ENCODE data around the gene NGEF.

The NGEF gene

GRCh38 chr2:232879618-232880494, 133.2 kb downstream of the NGEF start:
- Histone ChIP-seq H3K4me3 (ENCODE audit: insufficient read length, low read depth) (no peak overlapping the region), H3K27me3 (ENCODE audit: insufficient read depth, insufficient read length) (peaks cover 36% of the 10 kb centered on the region), H3K9ac (ENCODE audit: insufficient read length, low read depth) (peak overlapping the region; percentile 7), H3K36me3 (ENCODE audit: insufficient read depth, insufficient read length, low read length) (no peaks in the 10 kb centered on the region), H3K9me3 (ENCODE audit: insufficient read depth, low read length) (no peaks in the 10 kb centered on the region), H3K4me1 (ENCODE audit: insufficient read depth, insufficient read length) (peaks cover 17% of the 10 kb centered on the region)
- DNase-seq (ENCODE audit: low read depth, low spot score) = no peak
- no peak for TF ChIP-seq ZNF274 (IDR thresholded peaks at IDR 0.05; ENCODE audit: low read depth, low read length)
- TF ChIP-seq SUZ12 (IDR thresholded peaks at IDR 0.05; ENCODE audit: extremely low read depth, insufficient read depth, insufficient read length) = no peak
- no peak for TF ChIP-seq YY1 (IDR thresholded peaks at IDR 0.05; ENCODE audit: insufficient read depth, insufficient read length)

GRCh38 chr2:232878855-232879617, 134.0 kb downstream of the NGEF start:
- Histone ChIP-seq H3K36me3 (ENCODE audit: insufficient read depth, insufficient read length, low read length) (no peaks in the 10 kb centered on the region), H3K4me1 (ENCODE audit: insufficient read depth, insufficient read length) (peaks cover 17% of the 10 kb centered on the region), H3K27me3 (ENCODE audit: insufficient read depth, insufficient read length) (peaks cover 42% of the 10 kb centered on the region), H3K4me3 (ENCODE audit: insufficient read length, low read depth) (no peak overlapping the region), H3K9me3 (ENCODE audit: insufficient read depth, low read length) (no peaks in the 10 kb centered on the region), H3K9ac (ENCODE audit: insufficient read length, low read depth) (no peak overlapping the region)
- TF ChIP-seq ZNF274 (IDR thresholded peaks at IDR 0.05; ENCODE audit: low read depth, low read length) = no peak
- TF ChIP-seq YY1 (IDR thresholded peaks at IDR 0.05; ENCODE audit: insufficient read depth, insufficient read length) = no peak
- TF ChIP-seq SUZ12 (IDR thresholded peaks at IDR 0.05; ENCODE audit: extremely low read depth, insufficient read depth, insufficient read length) = no peak
- no peak for DNase-seq (ENCODE audit: low read depth, low spot score)

GRCh38 chr2:232877940-232878511, 135.0 kb downstream of the NGEF start:
- no peak for TF ChIP-seq SUZ12 (IDR thresholded peaks at IDR 0.05; ENCODE audit: extremely low read depth, insufficient read depth, insufficient read length)
- no peak for TF ChIP-seq ZNF274 (IDR thresholded peaks at IDR 0.05; ENCODE audit: low read depth, low read length)
- no peak for TF ChIP-seq YY1 (IDR thresholded peaks at IDR 0.05; ENCODE audit: insufficient read depth, insufficient read length)
- H3K4me3 ChIP-seq (ENCODE audit: insufficient read length, low read depth) = no peak overlapping the region
- peaks cover 42% of the 10 kb centered on the region for H3K27me3 ChIP-seq (ENCODE audit: insufficient read depth, insufficient read length)

GRCh38 chr2:232876978-232877441, 136.0 kb downstream of the NGEF start:
- Histone ChIP-seq H3K27me3 (ENCODE audit: insufficient read depth, insufficient read length) (peaks cover 42% of the 10 kb centered on the region), H3K4me3 (ENCODE audit: insufficient read length, low read depth) (peak overlapping the region; percentile 82), H3K4me1 (ENCODE audit: insufficient read depth, insufficient read length) (peaks cover 24% of the 10 kb centered on the region), H3K9ac (ENCODE audit: insufficient read length, low read depth) (peak overlapping the region; percentile 79), H3K36me3 (ENCODE audit: insufficient read depth, insufficient read length, low read length) (no peaks in the 10 kb centered on the region), H3K9me3 (ENCODE audit: insufficient read depth, low read length) (no peaks in the 10 kb centered on the region)
- DNase-seq (ENCODE audit: low read depth, low spot score) = no peak
- TF ChIP-seq ZNF274 (IDR thresholded peaks at IDR 0.05; ENCODE audit: low read depth, low read length) (no peak), YY1 (IDR thresholded peaks at IDR 0.05; ENCODE audit: insufficient read depth, insufficient read length) (no peak), SUZ12 (IDR thresholded peaks at IDR 0.05; ENCODE audit: extremely low read depth, insufficient read depth, insufficient read length) (no peak)

More at GRCh38 chr2:232877940-232878511, 135.0 kb downstream of the NGEF start:
- no peak for DNase-seq (ENCODE audit: low read depth, low spot score)
- H3K9ac ChIP-seq (ENCODE audit: insufficient read length, low read depth) = no peak overlapping the region
- H3K4me1 ChIP-seq (ENCODE audit: insufficient read depth, insufficient read length) = peaks cover 19% of the 10 kb centered on the region
- no peaks in the 10 kb centered on the region for H3K36me3 ChIP-seq (ENCODE audit: insufficient read depth, insufficient read length, low read length)
- no peaks in the 10 kb centered on the region for H3K9me3 ChIP-seq (ENCODE audit: insufficient read depth, low read length)

GRCh38 chr2:232876161-232876977, 136.7 kb downstream of the NGEF start:
- peaks cover 29% of the 10 kb centered on the region for H3K4me1 ChIP-seq (ENCODE audit: insufficient read depth, insufficient read length)
- no peaks in the 10 kb centered on the region for H3K9me3 ChIP-seq (ENCODE audit: insufficient read depth, low read length)
- peak overlapping the region; percentile 79 for H3K9ac ChIP-seq (ENCODE audit: insufficient read length, low read depth)
- H3K4me3 ChIP-seq (ENCODE audit: insufficient read length, low read depth) = peak overlapping the region; percentile 82
- TF ChIP-seq ZNF274 (IDR thresholded peaks at IDR 0.05; ENCODE audit: low read depth, low read length) (no peak), SUZ12 (IDR thresholded peaks at IDR 0.05; ENCODE audit: extremely low read depth, insufficient read depth, insufficient read length) (peak; percentile 42)
- no peaks in the 10 kb centered on the region for H3K36me3 ChIP-seq (ENCODE audit: insufficient read depth, insufficient read length, low read length)
- H3K27me3 ChIP-seq (ENCODE audit: insufficient read depth, insufficient read length) = peaks cover 42% of the 10 kb centered on the region
- no peak for DNase-seq (ENCODE audit: low read depth, low spot score)

GRCh38 chr2:232875256-232876121, 137.6 kb downstream of the NGEF start:
- H3K4me1 ChIP-seq (ENCODE audit: insufficient read depth, insufficient read length) = peaks cover 25% of the 10 kb centered on the region
- H3K9me3 ChIP-seq (ENCODE audit: insufficient read depth, low read length) = no peaks in the 10 kb centered on the region
- no peak overlapping the region for H3K9ac ChIP-seq (ENCODE audit: insufficient read length, low read depth)
- H3K36me3 ChIP-seq (ENCODE audit: insufficient read depth, insufficient read length, low read length) = no peaks in the 10 kb centered on the region
- peaks cover 42% of the 10 kb centered on the region for H3K27me3 ChIP-seq (ENCODE audit: insufficient read depth, insufficient read length)
- no peak for DNase-seq (ENCODE audit: low read depth, low spot score)
- H3K4me3 ChIP-seq (ENCODE audit: insufficient read length, low read depth) = peak overlapping the region; percentile 39
- TF ChIP-seq ZNF274 (IDR thresholded peaks at IDR 0.05; ENCODE audit: low read depth, low read length) (no peak), SUZ12 (IDR thresholded peaks at IDR 0.05; ENCODE audit: extremely low read depth, insufficient read depth, insufficient read length) (no peak), YY1 (IDR thresholded peaks at IDR 0.05; ENCODE audit: insufficient read depth, insufficient read length) (no peak)
